NK-92 (cell line): ENCODE measurements around the gene TOGARAM2.

Source experiments
- DNase-seq: peaks from one replicate; lab custom pipeline; 2025; ENCODE audit not compliant: unreplicated experiment; lab: John Stamatoyannopoulos, UW

Gene TOGARAM2

GRCh38 chr2:28981016-28981441 is at the start of gene TOGARAM2:
Gene TOGARAM2, plus strand, starts transcription at chr2:28981298. Its CDS starts 13,537 bp downstream, at chr2:28994835.
- DNase-seq: no peak

- DNase-seq: no peak
Measured at GRCh38 chr2:28934769-28935168, 46.3 kb upstream of the TOGARAM2 start.

- no peak for DNase-seq
Measured at GRCh38 chr2:28941008-28941407, 40.1 kb upstream of the TOGARAM2 start.

- DNase-seq: no peak
Measured at GRCh38 chr2:28944535-28945248, 36.4 kb upstream of the TOGARAM2 start.

GRCh38 chr2:28948160-28948559 is 32.9 kb upstream of the TOGARAM2 start:
- no peak for DNase-seq

- DNase-seq: no peak
Measured at GRCh38 chr2:28949190-28949589, 31.9 kb upstream of the TOGARAM2 start.

GRCh38 chr2:28949617-28950305 is 31.3 kb upstream of the TOGARAM2 start:
- no peak for DNase-seq

GRCh38 chr2:28950941-28951630 is 30.0 kb upstream of the TOGARAM2 start:
- DNase-seq: no peak

GRCh38 chr2:28951910-28952835 is 28.9 kb upstream of the TOGARAM2 start:
- DNase-seq: no peak

- DNase-seq: no peak
Measured at GRCh38 chr2:28952836-28953211, 28.3 kb upstream of the TOGARAM2 start.

GRCh38 chr2:28955467-28955866 is 25.6 kb upstream of the TOGARAM2 start:
- DNase-seq: no peak

- no peak for DNase-seq
Measured at GRCh38 chr2:28956415-28956826, 24.7 kb upstream of the TOGARAM2 start.

- DNase-seq: no peak
Measured at GRCh38 chr2:28956890-28957289, 24.2 kb upstream of the TOGARAM2 start.

GRCh38 chr2:28958689-28959088 is 22.4 kb upstream of the TOGARAM2 start:
- no peak for DNase-seq

- no peak for DNase-seq
Measured at GRCh38 chr2:28960401-28960800, 20.7 kb upstream of the TOGARAM2 start.

- DNase-seq: no peak
Measured at GRCh38 chr2:28962505-28962904, 18.6 kb upstream of the TOGARAM2 start.

- no peak for DNase-seq
Measured at GRCh38 chr2:28970464-28971160, 10.5 kb upstream of the TOGARAM2 start.

- DNase-seq: no peak
Measured at GRCh38 chr2:28972778-28973335, 8.2 kb upstream of the TOGARAM2 start.

- no peak for DNase-seq
Measured at GRCh38 chr2:28974252-28974651, 6.8 kb upstream of the TOGARAM2 start.

GRCh38 chr2:28975671-28976070 is 5.4 kb upstream of the TOGARAM2 start:
- DNase-seq: no peak
